Inflammatory macrophage treated with lipopolysaccharide for 1 hour (primary cell): Measurements from ENCODE around the gene MB21D2.

ENCODE experiments used
- DNase-seq, 2 donors: peaks; one replicate each; pipeline ENCODE4 v3.0.0-alpha.2; 2020 to 2022

The MB21D2 gene

GRCh38 chr3:192889679-192890078, 28.0 kb downstream of the MB21D2 start:
- no peak for DNase-seq

DNA sequence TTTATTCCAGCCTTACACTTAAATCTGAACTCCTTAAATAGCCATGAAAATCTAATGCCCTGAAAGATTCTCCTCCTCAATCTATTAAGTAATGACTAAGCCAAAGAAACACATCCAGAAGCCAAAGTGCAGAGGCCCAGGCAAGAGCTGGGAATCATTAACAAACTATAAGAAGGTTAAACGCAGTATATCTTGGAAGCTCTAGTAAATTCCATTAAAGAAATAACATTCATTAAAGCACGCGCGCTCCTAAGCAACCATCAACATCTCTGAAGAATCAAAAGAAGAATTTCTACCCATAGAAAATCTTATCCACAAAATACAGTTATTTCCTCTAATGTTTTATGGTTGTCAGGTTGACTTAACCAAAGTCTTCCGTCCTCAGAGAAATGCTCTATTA, 29.5 kb downstream of the MB21D2 start:
- DNase-seq: no peak

GRCh38 chr3:192887701-192888100, 30.0 kb downstream of the MB21D2 start:
- DNase-seq: no peak

GRCh38 chr3:192887047-192887446, 30.6 kb downstream of the MB21D2 start:
- DNase-seq: no peak

GRCh38 chr3:192884777-192885773, 32.6 kb downstream of the MB21D2 start:
- DNase-seq: no peak

DNA sequence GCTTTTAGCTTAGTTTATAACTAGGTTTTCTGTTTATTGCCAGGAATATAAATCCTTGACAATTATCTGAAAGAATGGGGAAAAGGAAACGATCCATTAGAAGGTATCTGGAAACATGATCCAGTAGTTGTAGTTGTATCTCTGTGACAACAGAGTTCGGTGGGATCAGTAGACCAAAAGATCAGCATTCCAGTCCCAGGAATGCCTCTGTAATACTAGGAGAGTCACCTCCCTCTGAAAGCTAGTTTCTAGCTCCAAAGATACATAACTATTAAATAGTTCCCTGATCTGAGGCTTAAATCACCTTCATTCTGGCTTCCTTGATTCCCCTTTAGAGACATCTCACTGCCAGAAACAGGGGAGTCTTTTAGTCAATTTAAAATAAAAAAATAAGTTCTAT, 34.1 kb downstream of the MB21D2 start:
- DNase-seq: no peak

DNA sequence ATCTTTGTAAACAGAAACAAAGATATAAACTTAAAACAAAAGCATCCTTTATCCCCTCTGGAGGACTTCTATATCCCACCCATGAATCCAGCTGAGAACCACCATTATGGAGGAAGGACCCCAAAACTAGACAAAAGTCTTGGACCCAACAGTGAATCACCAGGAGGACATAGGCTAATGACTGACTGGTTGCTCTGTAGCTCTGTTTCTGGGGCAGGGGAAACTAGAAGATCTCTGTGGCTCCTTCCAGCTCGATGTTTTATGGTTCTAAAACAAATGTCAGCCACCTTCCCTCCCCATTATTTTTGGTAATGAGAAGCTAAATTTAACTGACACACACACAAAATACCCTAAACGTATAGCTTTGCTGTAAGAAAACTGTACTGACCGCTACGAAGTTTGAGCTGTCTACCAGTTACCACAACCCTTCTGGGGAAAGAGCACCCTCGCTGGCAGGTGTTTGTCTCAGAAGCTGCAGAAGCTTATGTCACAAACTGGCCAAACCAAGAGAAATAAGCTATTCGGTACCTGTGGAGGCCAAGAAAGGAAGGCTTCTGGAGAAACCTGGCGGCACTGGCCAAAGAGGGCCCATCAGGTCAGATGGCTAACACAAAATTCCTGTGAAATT, 36.4 kb downstream of the MB21D2 start:
- no peak for DNase-seq

DNA sequence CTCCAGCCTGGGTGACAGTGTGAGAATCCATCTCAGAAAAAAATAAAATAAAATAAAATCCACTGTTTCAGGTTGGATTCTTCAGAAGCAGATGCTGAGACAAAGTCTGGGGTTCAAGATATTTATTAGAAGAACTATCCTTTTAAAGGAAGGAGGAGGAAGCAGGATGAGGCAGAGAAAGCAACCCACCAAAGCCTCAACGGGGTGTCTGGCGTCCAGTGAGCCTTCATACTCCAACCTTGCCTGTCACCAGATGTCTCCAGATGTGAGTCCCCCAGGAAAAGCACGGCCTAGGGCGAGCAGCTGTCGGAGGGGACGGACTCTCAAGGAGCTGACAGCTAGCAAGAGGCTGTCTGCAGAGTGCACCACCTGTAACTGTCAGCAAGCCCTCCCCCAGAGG, 37.3 kb downstream of the MB21D2 start:
- no peak for DNase-seq

DNA sequence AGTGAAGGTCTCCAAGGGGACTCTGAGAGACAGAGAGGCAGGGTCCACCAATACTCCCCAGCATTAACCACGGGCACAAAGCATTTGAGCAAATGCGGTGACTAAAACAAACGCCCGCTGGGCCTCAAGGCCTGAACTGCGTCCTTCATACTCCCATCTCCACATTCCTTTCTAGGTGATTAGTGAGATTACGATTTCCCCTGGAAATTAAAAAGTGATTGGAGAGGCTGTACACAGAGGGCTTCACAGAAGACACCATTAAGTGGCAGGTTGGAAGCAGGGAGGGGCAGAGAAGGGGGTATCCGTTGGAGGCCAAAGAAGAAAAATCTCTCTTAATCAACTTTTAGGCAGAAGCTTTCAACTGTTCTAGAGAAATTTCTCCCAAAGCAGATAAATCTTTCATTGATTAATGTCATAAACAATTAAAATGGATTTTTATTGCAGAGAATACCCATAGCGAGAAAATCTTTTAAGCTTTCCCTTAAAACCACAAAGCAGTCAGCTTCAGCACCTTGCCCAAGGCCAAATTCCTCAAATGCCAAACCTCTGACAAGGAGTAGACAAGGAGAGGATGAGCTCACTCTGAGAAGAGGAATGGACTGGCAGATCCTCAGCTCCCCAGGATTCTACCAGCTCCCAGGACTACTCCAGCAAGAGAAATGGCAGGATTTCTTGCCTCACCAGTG, 38.2 kb downstream of the MB21D2 start:
- DNase-seq: no peak

- DNase-seq: no peak
Measured at GRCh38 chr3:192875971-192876565, 41.6 kb downstream of the MB21D2 start.

GRCh38 chr3:192870822-192871221, 46.8 kb downstream of the MB21D2 start:
- no peak for DNase-seq

DNA sequence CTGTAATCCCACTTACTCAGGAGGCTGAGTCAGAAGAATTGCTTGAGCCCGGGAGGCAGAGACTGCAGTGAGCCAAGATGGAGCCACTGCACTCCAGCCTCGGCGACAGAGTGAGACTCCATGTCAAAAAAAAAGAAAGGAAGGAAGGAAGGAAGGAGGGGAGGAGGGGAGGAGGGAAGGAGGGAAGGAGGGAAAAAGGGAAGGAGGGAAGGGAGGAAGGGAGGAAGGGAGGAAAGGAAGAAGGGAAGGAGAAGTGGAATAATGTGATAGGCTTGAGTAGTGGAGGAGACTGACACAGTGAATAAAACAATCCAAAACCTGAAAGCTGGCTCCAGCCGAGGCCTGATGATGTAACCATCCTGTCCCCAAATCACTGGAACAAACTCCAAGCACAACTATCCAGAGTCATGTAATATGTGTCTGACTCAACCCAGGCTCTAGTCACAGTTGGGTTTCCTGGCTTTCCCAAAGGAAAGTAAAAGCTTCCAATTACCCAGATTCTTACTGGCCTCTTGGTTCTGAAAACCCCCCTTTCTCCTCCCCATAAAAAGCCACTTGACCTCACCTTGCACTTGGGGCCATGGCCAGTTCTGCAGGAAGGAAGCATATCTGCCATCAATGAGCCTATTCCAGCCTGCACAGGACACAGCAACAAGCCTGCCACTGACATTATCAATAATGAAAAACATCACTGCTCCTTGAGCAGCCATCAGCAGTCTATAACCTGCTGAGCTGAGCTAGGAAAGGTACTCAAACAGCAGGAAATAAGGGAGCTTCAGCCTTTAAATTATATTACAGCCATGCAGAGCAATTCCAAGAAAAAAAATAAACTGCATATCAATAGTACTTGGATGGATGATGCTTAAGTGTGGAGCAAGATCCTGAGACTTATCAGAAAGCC, 48.3 kb downstream of the MB21D2 start:
- no peak for DNase-seq

GRCh38 chr3:192867645-192868044, 50.0 kb downstream of the MB21D2 start:
- DNase-seq: no peak

DNA sequence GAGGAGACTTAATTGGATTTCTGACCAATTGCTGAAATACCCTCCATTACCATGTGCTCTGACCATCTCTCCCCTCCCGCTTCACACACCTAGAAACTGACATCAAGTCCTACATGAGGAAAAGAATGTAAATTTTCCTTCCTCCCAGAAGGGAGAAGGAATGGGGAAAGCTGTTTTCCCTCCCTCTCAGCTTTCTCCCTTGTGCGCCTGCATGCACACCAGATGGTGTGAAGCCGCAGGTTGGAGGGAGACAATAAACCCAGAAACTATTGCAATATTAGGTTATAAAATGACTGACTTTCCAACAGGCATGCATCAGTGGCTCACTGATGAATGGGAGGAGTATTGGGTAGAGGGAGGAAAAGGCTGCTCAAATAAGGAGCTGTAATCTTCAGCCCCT, 50.9 kb downstream of the MB21D2 start:
- DNase-seq: no peak

- no peak for DNase-seq
Measured at GRCh38 chr3:192864941-192865340, 52.7 kb downstream of the MB21D2 start.

GRCh38 chr3:192863091-192863420, 54.6 kb downstream of the MB21D2 start:
- no peak for DNase-seq

DNA sequence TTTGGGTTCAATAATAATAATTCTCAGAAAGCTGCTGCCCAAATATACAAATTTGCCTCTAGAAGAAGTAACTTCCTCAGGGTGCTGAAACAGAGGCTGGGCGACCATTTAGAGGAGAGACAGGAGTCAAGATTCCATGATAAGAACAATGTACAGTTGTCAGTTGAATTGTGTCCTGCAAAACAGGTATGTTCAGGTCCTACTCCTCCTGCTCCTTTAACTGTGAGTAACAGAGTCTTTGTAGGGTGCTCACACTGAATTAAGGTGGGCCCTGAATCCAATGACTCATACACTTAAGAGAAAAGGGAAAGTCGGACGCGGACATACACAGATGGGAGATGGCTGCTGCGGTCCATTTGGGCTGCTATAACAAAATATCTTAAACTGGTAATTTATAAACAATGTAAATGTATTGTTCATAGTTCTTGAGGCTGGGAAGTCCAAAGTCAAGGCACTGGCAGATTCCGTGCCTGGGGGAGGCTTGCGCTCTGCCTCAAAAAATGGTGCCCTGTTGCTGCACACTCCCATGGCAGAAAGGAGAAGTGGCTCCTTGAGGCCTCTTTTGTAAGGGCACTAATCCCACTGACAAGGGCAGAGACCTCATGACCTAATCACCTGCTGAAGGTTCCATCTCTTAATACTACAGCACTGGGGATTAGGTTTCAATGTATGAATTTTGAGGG, 55.1 kb downstream of the MB21D2 start:
- DNase-seq: no peak

- DNase-seq: no peak
Measured at GRCh38 chr3:192861972-192862371, 55.7 kb downstream of the MB21D2 start.

GRCh38 chr3:192860454-192860853, 57.2 kb downstream of the MB21D2 start:
- no peak for DNase-seq

DNA sequence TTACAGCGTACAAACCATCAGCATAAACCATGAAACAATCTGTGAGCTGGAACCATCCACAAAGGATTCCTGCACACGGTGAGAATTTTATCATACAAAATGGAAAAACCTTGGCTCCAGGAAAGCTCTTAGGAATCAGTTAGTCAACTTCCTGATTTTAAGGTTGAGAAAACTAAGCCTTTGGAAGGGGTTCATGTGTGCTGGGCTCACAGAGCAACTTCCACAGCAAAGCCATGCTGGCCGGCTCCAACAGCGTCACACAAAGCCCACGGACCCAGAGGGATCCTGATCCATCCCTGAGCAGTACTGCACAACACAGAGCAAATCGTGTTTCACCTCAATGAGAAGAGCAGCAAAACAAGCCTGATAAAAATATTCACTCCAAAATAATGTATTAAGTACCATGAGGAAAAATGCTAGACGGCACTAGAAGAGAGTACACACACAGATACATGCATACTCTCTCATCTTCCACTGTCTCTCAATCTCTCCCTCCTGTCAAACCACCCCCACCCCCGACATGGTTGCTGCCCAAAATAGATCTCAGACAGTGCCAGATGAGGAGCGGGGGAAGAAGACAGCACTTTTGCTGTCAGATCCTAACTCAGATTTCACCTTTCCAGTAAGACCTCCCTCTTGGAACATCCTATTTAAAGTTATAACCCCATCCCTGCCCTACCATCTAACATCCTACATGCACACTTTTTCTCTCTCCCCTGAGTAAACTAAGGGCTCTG, 58.6 kb downstream of the MB21D2 start:
- DNase-seq: no peak

GRCh38 chr3:192857260-192857661, 60.4 kb downstream of the MB21D2 start:
- no peak for DNase-seq
